HEK293 (cell line): ENCODE measurements around the gene DGKB.
A peak's percentile ranks its signal among the peaks of the same experiment; 100 is the strongest.

Source experiments
- CTCF ChIA-PET: fragments of 350-600 bp; formaldehyde crosslinking; extraction: SDS; loops from one replicate; lab custom pipeline; 2021; ENCODE audit warnings: antibody characterized with exemption; lab: Yijun Ruan, JAX
- POLR2A ChIA-PET: fragments of 300-600 bp; formaldehyde crosslinking; extraction: SDS; loops from one replicate; lab custom pipeline; 2020; ENCODE audit warnings: antibody characterized with exemption, inconsistent platforms; lab: Yijun Ruan, JAX
- H3K27ac ChIP-seq: fragments of 200-500 bp; sonication (Bioruptor generic); 2 replicates; pipeline ENCODE4 v1.5.1; 2014; ENCODE audit warnings: low read depth, low read length, control low read depth, inconsistent platforms; ENCODE audit errors: extremely low read depth
- H3K36me3 ChIP-seq, 2 experiments: fragments of 200-500 bp in 1 of 2; sonication (Bioruptor generic) in 1 of 2; 1 replicate in 1 of 2; 2 replicates in 1 of 2; pipeline ENCODE4 v1.5.1; 2014 to 2017; ENCODE audit warnings: inconsistent platforms in 2 of 2, low read length in 2 of 2; ENCODE audit not compliant: control insufficient read depth in 2 of 2, insufficient read depth in 1 of 2
- H3K4me1 ChIP-seq: fragments of 200-500 bp; sonication (Bioruptor generic); 2 replicates; pipeline ENCODE4 v1.5.1; 2014; ENCODE audit warnings: mild to moderate bottlenecking, low read length, inconsistent platforms; ENCODE audit not compliant: control insufficient read depth, insufficient read depth
- H3K4me3 ChIP-seq: 2 replicates; pipeline ENCODE4 v1.5.1; 2011; ENCODE audit warnings: low read depth, mild to moderate bottlenecking, control low read depth, low read length, moderate library complexity
- H3K9me3 ChIP-seq: fragments of 200-500 bp; sonication (Bioruptor generic); 2 replicates; pipeline ENCODE4 v1.5.1; 2014; ENCODE audit warnings: low read depth, low read length, inconsistent platforms; ENCODE audit not compliant: control insufficient read depth, insufficient read depth
- BCL11A ChIP-seq: fragments of 450-650 bp; formaldehyde crosslinking; IDR thresholded peaks from 2 replicates; pipeline ENCODE4 v1.5.1; 2016; ENCODE audit warnings: low read depth, missing biosample characterization, missing genetic modification characterization
- GFI1B ChIP-seq: fragments of 450-650 bp; formaldehyde crosslinking; IDR thresholded peaks from 2 replicates; pipeline ENCODE4 v1.5.1; 2016; ENCODE audit warnings: missing biosample characterization, missing genetic modification characterization
- HOXC10 ChIP-seq: sonication (generic); formaldehyde crosslinking; IDR thresholded peaks from 2 replicates; pipeline ENCODE4 v1.8.1; 2023; ENCODE audit warnings: mild to moderate bottlenecking, missing genetic modification reagents
- MYNN ChIP-seq: fragments of 450-650 bp; formaldehyde crosslinking; IDR thresholded peaks from 2 replicates; pipeline ENCODE4 v1.5.1; 2016; ENCODE audit warnings: missing biosample characterization, missing genetic modification characterization, borderline replicate concordance
- WT1 ChIP-seq: fragments of 450-650 bp; formaldehyde crosslinking; IDR thresholded peaks from 2 replicates; pipeline ENCODE4 v1.5.1; 2016; ENCODE audit warnings: missing biosample characterization, missing genetic modification characterization
- ZBTB8A ChIP-seq: fragments of 450-650 bp; formaldehyde crosslinking; IDR thresholded peaks from 2 replicates; pipeline ENCODE4 v1.5.1; 2016; ENCODE audit warnings: missing biosample characterization, missing genetic modification characterization
- ZIC2 ChIP-seq: fragments of 450-650 bp; formaldehyde crosslinking; IDR thresholded peaks from 2 replicates; pipeline ENCODE4 v1.5.1; 2016; ENCODE audit warnings: missing biosample characterization, missing genetic modification characterization
- ZNF174 ChIP-seq: fragments of 450-650 bp; formaldehyde crosslinking; IDR thresholded peaks from 2 replicates; pipeline ENCODE4 v1.5.0; 2017; ENCODE audit warnings: missing biosample characterization, mild to moderate bottlenecking, missing genetic modification characterization
- ZNF184 ChIP-seq: fragments of 450-650 bp; IDR thresholded peaks from 2 replicates; pipeline ENCODE4 v1.5.1; 2018; ENCODE audit warnings: missing biosample characterization, mild to moderate bottlenecking, missing genetic modification characterization
- ZNF221 ChIP-seq: fragments of 450-650 bp; formaldehyde crosslinking; IDR thresholded peaks from 2 replicates; pipeline ENCODE4 v1.5.1; 2017; ENCODE audit warnings: missing biosample characterization, missing genetic modification characterization, borderline replicate concordance
- ZNF23 ChIP-seq: fragments of 450-650 bp; formaldehyde crosslinking; IDR thresholded peaks from 2 replicates; pipeline ENCODE4 v1.5.1; 2016; ENCODE audit warnings: missing biosample characterization, missing genetic modification characterization, borderline replicate concordance
- ZNF248 ChIP-seq: fragments of 450-650 bp; formaldehyde crosslinking; IDR thresholded peaks from 2 replicates; pipeline ENCODE4 v1.5.1; 2017; ENCODE audit warnings: missing biosample characterization, missing genetic modification characterization
- ZNF394 ChIP-seq: fragments of 450-650 bp; formaldehyde crosslinking; IDR thresholded peaks from 2 replicates; pipeline ENCODE4 v1.5.1; 2016; ENCODE audit warnings: missing biosample characterization, missing genetic modification characterization, mild to moderate bottlenecking, moderate library complexity, borderline replicate concordance
- ZNF510 ChIP-seq: fragments of 450-650 bp; formaldehyde crosslinking; IDR thresholded peaks from 2 replicates; pipeline ENCODE4 v1.5.1; 2018; ENCODE audit warnings: mild to moderate bottlenecking, missing genetic modification characterization, missing biosample characterization; ENCODE audit not compliant: insufficient replicate concordance
- ZNF654 ChIP-seq: fragments of 450-650 bp; formaldehyde crosslinking; IDR thresholded peaks from 2 replicates; pipeline ENCODE4 v1.5.1; 2016; ENCODE audit warnings: low read depth, missing biosample characterization, missing genetic modification characterization
- ZNF670 ChIP-seq: fragments of 450-650 bp; formaldehyde crosslinking; IDR thresholded peaks from 2 replicates; pipeline ENCODE4 v1.5.1; 2016; ENCODE audit warnings: missing biosample characterization, missing genetic modification characterization, low read depth
- ZSCAN30 ChIP-seq: fragments of 450-650 bp; IDR thresholded peaks from 2 replicates; pipeline ENCODE4 v1.5.1; 2018; ENCODE audit warnings: missing biosample characterization, mild to moderate bottlenecking, missing genetic modification characterization, moderate library complexity
- TF ChIP-seq, protein P1 (sequence below): fragments of 450-650 bp; formaldehyde crosslinking; IDR thresholded peaks from 2 replicates; pipeline ENCODE4 v1.5.1; 2016; ENCODE audit warnings: missing biosample characterization, missing genetic modification characterization
- TF ChIP-seq, protein P2 (sequence below): fragments of 450-650 bp; formaldehyde crosslinking; IDR thresholded peaks from 2 replicates; pipeline ENCODE4 v1.5.1; 2016; ENCODE audit warnings: missing biosample characterization, missing genetic modification characterization
- TF ChIP-seq, protein P3 (sequence below): fragments of 450-650 bp; formaldehyde crosslinking; IDR thresholded peaks from 2 replicates; pipeline ENCODE4 v1.5.1; 2017; ENCODE audit warnings: missing biosample characterization, missing genetic modification characterization

The DGKB gene

DNA sequence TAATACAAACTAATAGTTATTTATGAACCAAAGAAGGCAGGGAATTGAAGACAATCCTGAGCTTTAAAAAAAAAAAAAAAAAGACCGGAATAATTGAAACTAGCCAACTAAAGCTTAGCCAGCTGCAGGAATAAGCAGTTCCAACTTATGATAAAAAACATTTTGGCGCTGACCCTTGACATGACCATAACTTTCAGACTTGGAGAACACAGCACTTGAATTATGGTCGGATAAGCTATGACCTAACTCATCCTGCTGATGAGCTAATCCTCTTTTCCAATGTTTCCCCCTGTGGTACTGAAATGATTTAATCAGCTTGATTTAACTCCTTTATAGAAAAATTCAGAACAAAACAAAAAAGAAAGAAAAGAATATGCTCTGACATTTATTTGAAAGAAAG, 181.8 kb downstream of the DGKB start:
- CTCF ChIA-PET: interaction anchor here (0.6 to 1.4 kb wide), 5 partner anchors 15 to 1931 kb away, joined by 3 to 4 read pairs (median 3); no protein-coding TSS in a partner anchor
- TF ChIP-seq MYNN (tag by site-specific recombination) (no peak), WT1 (tag by site-specific recombination) (no peak), ZNF23 (tag by site-specific recombination) (no peak), ZNF670 (no peak), ZBTB8A (tag by site-specific recombination) (no peak), ZNF394 (no peak), ZNF221 (tag by site-specific recombination) (no peak), BCL11A (tag by site-specific recombination) (no peak), ZNF184 (no peak), HOXC10 (CRISPR knock-in tag) (no peak), ZNF174 (tag by site-specific recombination) (no peak), ZNF248 (tag by site-specific recombination) (no peak), ZIC2 (tag by site-specific recombination) (no peak), ZSCAN30 (tag by site-specific recombination) (no peak)
- TF ChIP-seq, protein P1, sequence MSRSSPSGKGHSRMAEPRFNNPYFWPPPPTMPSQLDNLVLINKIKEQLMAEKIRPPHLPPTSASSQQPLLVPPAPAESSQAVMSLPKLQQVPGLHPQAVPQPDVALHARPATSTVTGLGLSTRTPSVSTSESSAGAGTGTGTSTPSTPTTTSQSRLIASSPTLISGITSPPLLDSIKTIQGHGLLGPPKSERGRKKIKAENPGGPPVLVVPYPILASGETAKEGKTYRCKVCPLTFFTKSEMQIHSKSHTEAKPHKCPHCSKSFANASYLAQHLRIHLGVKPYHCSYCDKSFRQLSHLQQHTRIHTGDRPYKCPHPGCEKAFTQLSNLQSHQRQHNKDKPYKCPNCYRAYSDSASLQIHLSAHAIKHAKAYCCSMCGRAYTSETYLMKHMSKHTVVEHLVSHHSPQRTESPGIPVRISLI (tag by site-specific recombination): no peak
- TF ChIP-seq, protein P2, sequence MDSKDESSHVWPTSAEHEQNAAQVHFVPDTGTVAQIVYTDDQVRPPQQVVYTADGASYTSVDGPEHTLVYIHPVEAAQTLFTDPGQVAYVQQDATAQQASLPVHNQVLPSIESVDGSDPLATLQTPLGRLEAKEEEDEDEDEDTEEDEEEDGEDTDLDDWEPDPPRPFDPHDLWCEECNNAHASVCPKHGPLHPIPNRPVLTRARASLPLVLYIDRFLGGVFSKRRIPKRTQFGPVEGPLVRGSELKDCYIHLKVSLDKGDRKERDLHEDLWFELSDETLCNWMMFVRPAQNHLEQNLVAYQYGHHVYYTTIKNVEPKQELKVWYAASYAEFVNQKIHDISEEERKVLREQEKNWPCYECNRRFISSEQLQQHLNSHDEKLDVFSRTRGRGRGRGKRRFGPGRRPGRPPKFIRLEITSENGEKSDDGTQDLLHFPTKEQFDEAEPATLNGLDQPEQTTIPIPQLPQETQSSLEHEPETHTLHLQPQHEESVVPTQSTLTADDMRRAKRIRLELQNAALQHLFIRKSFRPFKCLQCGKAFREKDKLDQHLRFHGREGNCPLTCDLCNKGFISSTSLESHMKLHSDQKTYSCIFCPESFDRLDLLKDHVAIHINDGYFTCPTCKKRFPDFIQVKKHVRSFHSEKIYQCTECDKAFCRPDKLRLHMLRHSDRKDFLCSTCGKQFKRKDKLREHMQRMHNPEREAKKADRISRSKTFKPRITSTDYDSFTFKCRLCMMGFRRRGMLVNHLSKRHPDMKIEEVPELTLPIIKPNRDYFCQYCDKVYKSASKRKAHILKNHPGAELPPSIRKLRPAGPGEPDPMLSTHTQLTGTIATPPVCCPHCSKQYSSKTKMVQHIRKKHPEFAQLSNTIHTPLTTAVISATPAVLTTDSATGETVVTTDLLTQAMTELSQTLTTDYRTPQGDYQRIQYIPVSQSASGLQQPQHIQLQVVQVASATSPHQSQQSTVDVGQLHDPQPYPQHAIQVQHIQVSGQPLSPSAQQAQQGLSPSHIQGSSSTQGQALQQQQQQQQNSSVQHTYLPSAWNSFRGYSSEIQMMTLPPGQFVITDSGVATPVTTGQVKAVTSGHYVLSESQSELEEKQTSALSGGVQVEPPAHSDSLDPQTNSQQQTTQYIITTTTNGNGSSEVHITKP: no peak
- TF ChIP-seq, protein P3, sequence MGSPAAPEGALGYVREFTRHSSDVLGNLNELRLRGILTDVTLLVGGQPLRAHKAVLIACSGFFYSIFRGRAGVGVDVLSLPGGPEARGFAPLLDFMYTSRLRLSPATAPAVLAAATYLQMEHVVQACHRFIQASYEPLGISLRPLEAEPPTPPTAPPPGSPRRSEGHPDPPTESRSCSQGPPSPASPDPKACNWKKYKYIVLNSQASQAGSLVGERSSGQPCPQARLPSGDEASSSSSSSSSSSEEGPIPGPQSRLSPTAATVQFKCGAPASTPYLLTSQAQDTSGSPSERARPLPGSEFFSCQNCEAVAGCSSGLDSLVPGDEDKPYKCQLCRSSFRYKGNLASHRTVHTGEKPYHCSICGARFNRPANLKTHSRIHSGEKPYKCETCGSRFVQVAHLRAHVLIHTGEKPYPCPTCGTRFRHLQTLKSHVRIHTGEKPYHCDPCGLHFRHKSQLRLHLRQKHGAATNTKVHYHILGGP (tag by site-specific recombination): no peak
- no peak overlapping the region for H3K4me3 ChIP-seq
- H3K36me3 ChIP-seq: no peaks in the 10 kb centered on the region
- H3K4me1 ChIP-seq: no peaks in the 10 kb centered on the region
- H3K9me3 ChIP-seq: no peaks in the 10 kb centered on the region
- POLR2A ChIA-PET: no interaction called here
- no peak overlapping the region for H3K27ac ChIP-seq

DNA sequence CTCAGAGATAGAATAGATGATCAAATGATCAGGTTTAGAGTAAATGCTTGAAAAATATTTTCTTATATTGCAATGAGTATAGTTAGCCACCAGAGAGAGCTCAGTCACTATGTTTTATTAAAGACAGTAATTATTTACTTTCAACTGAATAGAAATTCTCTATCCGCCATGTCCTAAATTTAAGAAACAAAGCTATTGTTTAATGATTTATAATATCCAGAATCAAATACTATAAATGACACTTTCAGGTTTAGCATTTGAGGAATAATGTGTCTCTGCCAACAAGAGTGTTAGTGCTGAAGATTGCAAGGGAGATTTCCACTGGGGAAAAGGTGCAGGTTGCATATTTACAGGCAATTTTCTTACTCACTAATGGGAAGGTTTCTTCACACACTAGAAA, 184.7 kb downstream of the DGKB start:
- POLR2A ChIA-PET: no interaction called here
- no peaks in the 10 kb centered on the region for H3K9me3 ChIP-seq
- H3K36me3 ChIP-seq: no peaks in the 10 kb centered on the region
- TF ChIP-seq GFI1B (tag by site-specific recombination) (no peak), ZNF510 (tag by site-specific recombination) (no peak), ZNF654 (peak; percentile 51)
- no peak overlapping the region for H3K27ac ChIP-seq
- H3K4me3 ChIP-seq: no peak overlapping the region
- H3K4me1 ChIP-seq: no peaks in the 10 kb centered on the region
- CTCF ChIA-PET: interaction anchor here (0.6 to 1.7 kb wide), 7 partner anchors 10 to 304 kb away, joined by 3 to 13 read pairs (median 3); no protein-coding TSS in a partner anchor
